Ovary (tissue), 9 donors: ENCODE data around the gene TBCEL. TPM values are rescaled to one million over a fixed set of nuclear protein-coding genes. Genes with fewer than 3 reads are reported as not detected.

Experiments
- DNase-seq, 5 donors: peaks; one replicate each; pipeline ENCODE4 v3.0.0-alpha.2; 2019 to 2020
- H3K27ac ChIP-seq, 2 donors: fragments of 200-600 bp; one replicate each; pipeline versions ENCODE4 v1.5.1 to v1.8.0; 2019 to 2022
- H3K27me3 ChIP-seq: fragments of 200-600 bp; one replicate; pipeline ENCODE4 v1.8.0; 2022
- H3K36me3 ChIP-seq: fragments of 200-600 bp; sonication (generic); one replicate; pipeline ENCODE4 v1.5.1; 2019
- H3K4me1 ChIP-seq: one replicate; pipeline ENCODE4 v1.8.1; 2013; ENCODE audit warnings: mild to moderate bottlenecking, moderate library complexity; ENCODE audit not compliant: insufficient read depth
- H3K4me3 ChIP-seq: fragments of 200-600 bp; sonication (generic); one replicate; pipeline ENCODE4 v1.5.1; 2017
- H3K9me3 ChIP-seq, 2 donors: fragments of 200-600 bp in 1 of 2; sonication (generic) in 1 of 2; one replicate each; pipeline versions ENCODE4 v1.5.1 to v1.8.1; 2013 to 2019; ENCODE audit warnings: mild to moderate bottlenecking in 1 of 2, moderate library complexity in 1 of 2
- CTCF ChIP-seq, 3 donors: fragments of 450-650 bp in 2 of 3; fragments of 200-600 bp in 1 of 3; IDR thresholded peaks; one replicate each; pipeline versions ENCODE4 v1.5.1 to v1.8.0; 2016 to 2022; ENCODE audit warnings: antibody characterized with exemption in 3 of 3, mild to moderate bottlenecking in 1 of 3
- EP300 ChIP-seq: sonication (generic); formaldehyde crosslinking; IDR thresholded peaks from one replicate; pipeline ENCODE4 v1.6.1; 2017; ENCODE audit warnings: antibody characterized with exemption
- POLR2A ChIP-seq: fragments of 450-650 bp; IDR thresholded peaks from one replicate; pipeline ENCODE4 v1.6.1; 2017; ENCODE audit warnings: antibody characterized with exemption, mild to moderate bottlenecking, moderate library complexity
- WGBS, 3 donors: extraction: QIAGEN DNeasy Blood & Tissue Kit in 1 of 3; methylation state at CpG; one replicate each; pipeline versions ENCODE4 v1.1.5 to v1.1.7; 2013 to 2017; 5-methylcytosine and 5-hydroxymethylcytosine counted together
- intact Hi-C, 4 donors: fragments of 100-400 bp; cut with DNase I; formaldehyde crosslinking; loops; one replicate each; pipeline versions ENCODE4 v1.11.0 to v1.15.1; 2022 to 2023
- polyA plus RNA-seq, 2 donors: library from polyadenylated mRNA; stranded (reverse); fragments of 200-250 nt in 1 of 2; fragments of 350-450 nt in 1 of 2; fragmentation: Illumina TruSeq in 1 of 2; extraction: RNeasy Lipid Tissue Mini Kit (QIAGEN cat#74804) in 1 of 2; gene quantifications; one replicate each; pipeline ENCODE4 v1.2.3, GENCODE V29; 2013 to 2014
- total RNA-seq, 7 donors: library from RNA; depleted of rRNA in 2 of 7; stranded (reverse); fragments of >200 nt in 2 of 7; fragmentation: NEBNext Ultra II Directional in 3 of 7; extraction: Animal tissue kit (Norgen Biotek cat#: 25700) in 3 of 7; gene quantifications; one replicate each; pipeline versions ENCODE4 v1.1.0 to v1.2.4, GENCODE V29; 2016 to 2023
- donor health status: DM: no; HTN: no; CAD: no; lungs with moderate emphysema.
- donor health status: DM: no; HTN: no; CAD: no.
- donor health status: Bipolar disorder and iron deficiency.
- donor health status: DM: yes; HTN: yes; CAD: no.
- donor health status: DM: no; HTN: no; CAD: no.
- donor health status: DM: yes; HTN: yes; CAD: no.

Gene TBCEL
- total and polyA plus RNA-seq, 9 donors, result 9.1 to 79.3 (median 45.8) TPM

GRCh38 chr11:121053244-121053643 is 29.3 kb downstream of the TBCEL start:
- no peaks in the 10 kb centered on the region for H3K36me3 ChIP-seq
- no peak overlapping the region for H3K4me3 ChIP-seq
- no peak for DNase-seq
- no peak overlapping the region for H3K27ac ChIP-seq
- no peaks in the 10 kb centered on the region for H3K4me1 ChIP-seq
- WGBS, 3 donors, result 95 to 97% (median 95%) methylated on average over 4 of the region's 4 CpGs
- no peak for TF ChIP-seq CTCF (IDR thresholded peaks at IDR 0.05)
- no peak for TF ChIP-seq POLR2A
- no peak for TF ChIP-seq EP300
- no peaks in the 10 kb centered on the region for H3K9me3 ChIP-seq
- intact Hi-C loops, result no loop called here
- no peaks in the 10 kb centered on the region for H3K27me3 ChIP-seq

- H3K27me3 ChIP-seq, result no peaks in the 10 kb centered on the region
- intact Hi-C loops, result no loop called here
- no peak for DNase-seq
- no peak for TF ChIP-seq CTCF (IDR thresholded peaks at IDR 0.05)
- TF ChIP-seq EP300, result no peak
- TF ChIP-seq POLR2A, result no peak
- H3K27ac ChIP-seq, result no peak overlapping the region
- H3K36me3 ChIP-seq, result no peaks in the 10 kb centered on the region
- no peak overlapping the region for H3K4me3 ChIP-seq
- H3K4me1 ChIP-seq, result no peaks in the 10 kb centered on the region
- H3K9me3 ChIP-seq, result no peaks in the 10 kb centered on the region
- WGBS, 3 donors, result 91 to 98% (median 93%) methylated on average over 2 of the region's 2 CpGs
These were observed 30.4 kb downstream of the TBCEL start for GRCh38 chr11:121054266-121054665.

GRCh38 chr11:121055076-121055475 is 31.2 kb downstream of the TBCEL start:
- Histone ChIP-seq H3K4me3 (no peak overlapping the region), H3K27me3 (no peaks in the 10 kb centered on the region), H3K9me3 (no peaks in the 10 kb centered on the region), H3K36me3 (no peaks in the 10 kb centered on the region), H3K4me1 (no peaks in the 10 kb centered on the region), H3K27ac (no peak overlapping the region)
- no peak for TF ChIP-seq CTCF (IDR thresholded peaks at IDR 0.05)
- TF ChIP-seq EP300, result no peak
- no peak for TF ChIP-seq POLR2A
- WGBS, 3 donors, result 92 to 98% (median 96%) methylated on average over 3 of the region's 3 CpGs
- intact Hi-C loops, result no loop called here
- no peak for DNase-seq

- intact Hi-C loops, result no loop called here
- Histone ChIP-seq H3K27ac (no peak overlapping the region), H3K4me3 (no peak overlapping the region), H3K36me3 (no peaks in the 10 kb centered on the region), H3K9me3 (no peaks in the 10 kb centered on the region), H3K4me1 (no peaks in the 10 kb centered on the region), H3K27me3 (no peaks in the 10 kb centered on the region)
- TF ChIP-seq CTCF (IDR thresholded peaks at IDR 0.05) (no peak), EP300 (no peak), POLR2A (no peak)
- WGBS, 3 donors, result 83 to 86% (median 85%) methylated on average over 4 of the region's 4 CpGs
- no peak for DNase-seq
These were observed 34.0 kb downstream of the TBCEL start for GRCh38 chr11:121057922-121058321.

GRCh38 chr11:121058941-121059340 is 35.0 kb downstream of the TBCEL start:
- no peaks in the 10 kb centered on the region for H3K27me3 ChIP-seq
- TF ChIP-seq POLR2A (no peak), CTCF (IDR thresholded peaks at IDR 0.05) (no peak), EP300 (no peak)
- DNase-seq, result no peak
- 81 to 85% (median 81%) methylated on average over 3 of the region's 3 CpGs for WGBS, 3 donors
- H3K4me1 ChIP-seq, result no peaks in the 10 kb centered on the region
- H3K4me3 ChIP-seq, result no peak overlapping the region
- no peaks in the 10 kb centered on the region for H3K36me3 ChIP-seq
- no peaks in the 10 kb centered on the region for H3K9me3 ChIP-seq
- intact Hi-C loops, result no loop called here
- H3K27ac ChIP-seq, result no peak overlapping the region
